Osteocyte (in vitro differentiated cells): Measurements from ENCODE around the gene SCFD2. TPM values are rescaled to one million over a fixed set of nuclear protein-coding genes. Genes with fewer than 3 reads are reported as not detected.

Source experiments
- DNase-seq: peaks from one replicate; pipeline ENCODE4 v3.0.0; 2021; ENCODE audit warnings: mixed read lengths; ENCODE audit not compliant: unreplicated experiment; ENCODE audit errors: extremely low spot score
- H3K27ac Mint-ChIP-seq: one replicate; pipeline ENCODE4 v1.8.0; 2021; ENCODE audit warnings: mild to moderate bottlenecking, mixed read lengths; ENCODE audit not compliant: unreplicated experiment
- H3K27me3 Mint-ChIP-seq: one replicate; pipeline ENCODE4 v1.8.0; 2021; ENCODE audit warnings: mixed read lengths; ENCODE audit not compliant: unreplicated experiment
- H3K36me3 Mint-ChIP-seq: one replicate; pipeline ENCODE4 v1.8.0; 2021; ENCODE audit warnings: mixed read lengths; ENCODE audit not compliant: unreplicated experiment
- H3K4me1 Mint-ChIP-seq: one replicate; pipeline ENCODE4 v1.8.0; 2021; ENCODE audit warnings: mixed read lengths; ENCODE audit not compliant: unreplicated experiment
- H3K4me3 Mint-ChIP-seq: one replicate; pipeline ENCODE4 v1.8.0; 2021; ENCODE audit warnings: mild to moderate bottlenecking, moderate library complexity, mixed read lengths; ENCODE audit not compliant: unreplicated experiment
- H3K9me3 Mint-ChIP-seq: one replicate; pipeline ENCODE4 v1.8.0; 2021; ENCODE audit warnings: mixed read lengths; ENCODE audit not compliant: unreplicated experiment
- CTCF ChIP-seq: fragments of 200-600 bp; sonication (generic); IDR thresholded peaks from 2 replicates; pipeline ENCODE4 v1.5.0; 2021; ENCODE audit warnings: antibody characterized with exemption, mild to moderate bottlenecking, moderate library complexity
- total RNA-seq: library from RNA; stranded (reverse); gene quantifications from 2 replicates; pipeline ENCODE4 v1.2.1, GENCODE V29; 2021

The SCFD2 gene
- total RNA-seq, 1 donor from 2014 or later = 14.0 TPM

GRCh38 chr4:52926196-52926974 lies 439.5 kb downstream of the SCFD2 start:
- no peak overlapping the region for H3K27ac Mint-ChIP-seq
- H3K4me1 Mint-ChIP-seq = peaks cover 9% of the 10 kb centered on the region

GRCh38 chr4:52925531-52925968 lies 440.3 kb downstream of the SCFD2 start:
- Mint-ChIP-seq H3K9me3 (peaks cover 10% of the 10 kb centered on the region), H3K27me3 (no peaks in the 10 kb centered on the region), H3K36me3 (no peaks in the 10 kb centered on the region), H3K4me3 (no peak overlapping the region), H3K27ac (no peak overlapping the region), H3K4me1 (peaks cover 9% of the 10 kb centered on the region)
- no peak for TF ChIP-seq CTCF
- DNase-seq = no peak

More at GRCh38 chr4:52926196-52926974, 439.5 kb downstream of the SCFD2 start:
- no peaks in the 10 kb centered on the region for H3K27me3 Mint-ChIP-seq
- no peak for DNase-seq
- no peak for TF ChIP-seq CTCF
- peaks cover 11% of the 10 kb centered on the region for H3K9me3 Mint-ChIP-seq
- no peak overlapping the region for H3K4me3 Mint-ChIP-seq
- H3K36me3 Mint-ChIP-seq = no peaks in the 10 kb centered on the region

- Mint-ChIP-seq H3K4me3 (no peak overlapping the region), H3K4me1 (no peaks in the 10 kb centered on the region), H3K27ac (no peak overlapping the region), H3K36me3 (no peaks in the 10 kb centered on the region), H3K27me3 (no peaks in the 10 kb centered on the region), H3K9me3 (no peaks in the 10 kb centered on the region)
- no peak for DNase-seq
- TF ChIP-seq CTCF = no peak
Observed at GRCh38 chr4:52919461-52919860, 446.4 kb downstream of the SCFD2 start.

- Mint-ChIP-seq H3K36me3 (no peaks in the 10 kb centered on the region), H3K9me3 (no peaks in the 10 kb centered on the region), H3K4me3 (no peak overlapping the region), H3K27ac (no peak overlapping the region), H3K4me1 (no peaks in the 10 kb centered on the region), H3K27me3 (no peaks in the 10 kb centered on the region)
- no peak for DNase-seq
- TF ChIP-seq CTCF = no peak
Observed at GRCh38 chr4:52917817-52918216, 448.0 kb downstream of the SCFD2 start.

GRCh38 chr4:52915730-52916300 lies 450.0 kb downstream of the SCFD2 start:
- no peaks in the 10 kb centered on the region for H3K4me1 Mint-ChIP-seq
- H3K36me3 Mint-ChIP-seq = no peaks in the 10 kb centered on the region
- H3K27me3 Mint-ChIP-seq = no peaks in the 10 kb centered on the region
- DNase-seq = no peak
- H3K27ac Mint-ChIP-seq = no peak overlapping the region
- no peaks in the 10 kb centered on the region for H3K9me3 Mint-ChIP-seq
- H3K4me3 Mint-ChIP-seq = no peak overlapping the region
- TF ChIP-seq CTCF = no peak
